ENCODE data around the gene ARMH3.

GRCh38 chr10:102046095-102046494 lies 9.9 kb downstream of the ARMH3 start:
- TF ChIP-seq CTCF (IDR thresholded peaks at IDR 0.05) = no peak
- TF ChIP-seq ZFX (IDR thresholded peaks at IDR 0.05; ENCODE audit: borderline replicate concordance) = no peak

Measured in 22Rv1 (cell line).